H1 (cell line): ENCODE measurements around the gene WDR64. TPM values are rescaled to one million over a fixed set of nuclear protein-coding genes. Genes with fewer than 3 reads are reported as not detected.

Experiments used
- CTCF ChIA-PET: fragments of 300-600 bp; sonication (Branson Sonifier 250); formaldehyde crosslinking; loops from one replicate; lab custom pipeline; 2021; ENCODE audit not compliant: partially characterized antibody; lab: Charles Lee
- POLR2A ChIA-PET: fragments of 300-600 bp; sonication (Branson Sonifier 250); formaldehyde crosslinking; loops from one replicate; lab custom pipeline; 2021; ENCODE audit warnings: inconsistent platforms; ENCODE audit not compliant: partially characterized antibody; lab: Charles Lee
- DNase-seq, 2 experiments: peaks; one replicate each; pipeline versions ENCODE4 v3.0.0 to v3.0.0-alpha.2; 2010 to 2022; ENCODE audit warnings: low spot score in 2 of 2, low read depth in 1 of 2, mixed read lengths in 1 of 2
- FAIRE-seq: peaks from 2 replicates; lab custom pipeline; 2011; peaks lifted over from hg19 to GRCh38; lab: Jason Lieb, UNC
- H2AFZ ChIP-seq: 2 replicates; pipeline ENCODE4 v1.8.1; 2012; ENCODE audit warnings: low read length, inconsistent platforms
- H2AK5ac ChIP-seq: 2 replicates; pipeline ENCODE4 v1.6.1; 2013; ENCODE audit warnings: low read depth, low read length
- H2BK120ac ChIP-seq: replicated peaks from 2 replicates; pipeline ENCODE3; 2013; ENCODE audit warnings: low read depth, low read length, inconsistent platforms
- H2BK12ac ChIP-seq: 2 replicates; pipeline ENCODE4 v1.6.1; 2013; ENCODE audit warnings: low read depth, low read length
- H2BK15ac ChIP-seq: 2 replicates; pipeline ENCODE4 v1.6.1; 2013; ENCODE audit warnings: low read length
- H2BK20ac ChIP-seq: 2 replicates; pipeline ENCODE4 v1.6.1; 2013; ENCODE audit warnings: low read length
- H2BK5ac ChIP-seq: 2 replicates; pipeline ENCODE4 v1.6.1; 2013; ENCODE audit warnings: low read depth, low read length
- H3K14ac ChIP-seq: 2 replicates; pipeline ENCODE4 v1.6.1; 2013; ENCODE audit warnings: inconsistent platforms; ENCODE audit not compliant: insufficient read length
- H3K18ac ChIP-seq: 2 replicates; pipeline ENCODE4 v1.6.1; 2013; ENCODE audit warnings: low read length; ENCODE audit errors: extremely low read depth
- H3K23ac ChIP-seq: 2 replicates; pipeline ENCODE4 v1.6.1; 2013; ENCODE audit warnings: inconsistent platforms; ENCODE audit not compliant: insufficient read length
- H3K23me2 ChIP-seq: 2 replicates; pipeline ENCODE4 v1.6.1; 2013; ENCODE audit warnings: low read depth, low read length
- H3K27ac ChIP-seq: 2 replicates; pipeline ENCODE4 v1.6.1; 2011; ENCODE audit warnings: low read depth, low read length, inconsistent platforms
- H3K27me3 ChIP-seq, 4 experiments: replicated peaks in 1 of 4; 1 replicate in 1 of 4; 2 replicates in 3 of 4; pipeline versions ENCODE4 v1.6.1 to v1.8.1; 2011 to 2013; ENCODE audit warnings: low read length in 3 of 4, mild to moderate bottlenecking in 3 of 4, inconsistent platforms in 2 of 4, mixed read lengths in 2 of 4, moderate library complexity in 1 of 4; ENCODE audit not compliant: control insufficient read depth in 3 of 4, insufficient read depth in 3 of 4; ENCODE audit errors: extremely low read depth in 1 of 4
- H3K36me3 ChIP-seq, 4 experiments: 2 replicates each; pipeline versions ENCODE4 v1.6.1 to v1.8.1; 2011 to 2013; ENCODE audit warnings: mild to moderate bottlenecking in 4 of 4, low read length in 3 of 4, moderate library complexity in 2 of 4, control low read depth in 1 of 4, inconsistent platforms in 1 of 4; ENCODE audit not compliant: insufficient read depth in 4 of 4, control insufficient read depth in 2 of 4
- H3K4ac ChIP-seq: replicated peaks from 2 replicates; pipeline ENCODE3; 2013; ENCODE audit warnings: low read length, low read depth, mixed read lengths, inconsistent platforms; ENCODE audit not compliant: insufficient read length
- H3K4me1 ChIP-seq, 4 experiments: replicated peaks in 1 of 4; 1 replicate in 1 of 4; 2 replicates in 3 of 4; pipeline versions ENCODE4 v1.6.1 to v1.8.1; 2011 to 2013; ENCODE audit warnings: low read length in 3 of 4, inconsistent platforms in 2 of 4, mixed read lengths in 1 of 4; ENCODE audit not compliant: insufficient read depth in 4 of 4, control insufficient read depth in 3 of 4
- H3K4me2 ChIP-seq, 2 experiments: 2 replicates each; pipeline versions ENCODE4 v1.6.1 to v1.8.1; 2011 to 2013; ENCODE audit warnings: low read depth in 2 of 2, low read length in 2 of 2, control low read depth in 1 of 2, inconsistent platforms in 1 of 2, mild to moderate bottlenecking in 1 of 2; ENCODE audit not compliant: insufficient read depth in 1 of 2
- H3K4me3 ChIP-seq, 4 experiments: fragments of 200-600, 300-600 bp in 1 of 4; sonication (generic), shearing (Covaris generic), sonication (Bioruptor Twin) in 1 of 4; 2 replicates each; pipeline versions ENCODE4 v1.5.1 to v1.8.1; 2011 to 2016; ENCODE audit warnings: low read length in 4 of 4, low read depth in 3 of 4, control low read depth in 2 of 4, inconsistent platforms in 2 of 4, mild to moderate bottlenecking in 2 of 4, mixed read lengths in 1 of 4, moderate library complexity in 1 of 4; ENCODE audit not compliant: insufficient read depth in 2 of 4; ENCODE audit errors: extremely low read depth in 1 of 4
- H3K56ac ChIP-seq: replicated peaks from 2 replicates; pipeline ENCODE3; 2013; ENCODE audit warnings: low read depth, mild to moderate bottlenecking, mixed read lengths, low read length, inconsistent platforms; ENCODE audit not compliant: insufficient read length
- H3K79me1 ChIP-seq: 2 replicates; pipeline ENCODE4 v1.6.1; 2013; ENCODE audit warnings: low read depth, low read length, control low read depth
- H3K79me2 ChIP-seq, 2 experiments: 2 replicates each; pipeline versions ENCODE4 v1.6.1 to v1.8.1; 2012 to 2013; ENCODE audit warnings: low read length in 2 of 2, mild to moderate bottlenecking in 2 of 2, inconsistent platforms in 1 of 2; ENCODE audit not compliant: insufficient read depth in 2 of 2, control insufficient read depth in 1 of 2
- H3K9ac ChIP-seq, 4 experiments: replicated peaks in 1 of 4; 1 replicate in 1 of 4; 2 replicates in 3 of 4; pipeline versions ENCODE4 v1.6.1 to v1.8.1; 2011 to 2013; ENCODE audit warnings: low read depth in 3 of 4, low read length in 3 of 4, control low read depth in 2 of 4, mild to moderate bottlenecking in 2 of 4, moderate library complexity in 2 of 4, inconsistent platforms in 1 of 4; ENCODE audit errors: extremely low read depth in 1 of 4
- H3K9me3 ChIP-seq, 2 experiments: 2 replicates each; pipeline versions ENCODE4 v1.6.1 to v1.8.1; 2012 to 2013; ENCODE audit warnings: mild to moderate bottlenecking in 2 of 2, moderate library complexity in 2 of 2, control low read depth in 1 of 2, inconsistent platforms in 1 of 2, low read depth in 1 of 2, low read length in 1 of 2, mixed read lengths in 1 of 2; ENCODE audit not compliant: insufficient read depth in 2 of 2
- H4K20me1 ChIP-seq, 2 experiments: replicated peaks in 1 of 2; 2 replicates each; pipeline versions ENCODE3 to v1.8.1; 2011 to 2013; ENCODE audit warnings: inconsistent platforms in 2 of 2, low read length in 2 of 2, mild to moderate bottlenecking in 1 of 2; ENCODE audit not compliant: insufficient read depth in 2 of 2, control insufficient read depth in 1 of 2
- H4K5ac ChIP-seq: 2 replicates; pipeline ENCODE4 v1.6.1; 2013; ENCODE audit warnings: low read length, low read depth, mixed read lengths, inconsistent platforms; ENCODE audit not compliant: insufficient read length
- H4K8ac ChIP-seq: 2 replicates; pipeline ENCODE4 v1.8.0; 2013; ENCODE audit warnings: mild to moderate bottlenecking, moderate library complexity, low read length, inconsistent platforms; ENCODE audit not compliant: insufficient read depth; ENCODE audit errors: extremely low read depth
- H4K91ac ChIP-seq: replicated peaks from 2 replicates; pipeline ENCODE3; 2013; ENCODE audit warnings: low read length, mixed read lengths, inconsistent platforms; ENCODE audit not compliant: insufficient read length
- KDM1A ChIP-seq: fragments of 200-600, 300-600 bp; sonication (generic); IDR thresholded peaks from 2 replicates; pipeline ENCODE4 v1.7.1; 2016; ENCODE audit warnings: mild to moderate bottlenecking, low read length, borderline replicate concordance
- POLR2A ChIP-seq, 2 experiments: IDR thresholded peaks; 1 replicate in 1 of 2; 2 replicates in 1 of 2; pipeline ENCODE4 v1.6.1; 2011; ENCODE audit warnings: low read depth in 2 of 2, low read length in 2 of 2, mild to moderate bottlenecking in 2 of 2; ENCODE audit errors: control extremely low read depth in 1 of 2
- SP1 ChIP-seq: IDR thresholded peaks from 2 replicates; pipeline ENCODE4 v1.6.1; 2011; ENCODE audit warnings: low read depth, low read length
- SP4 ChIP-seq: IDR thresholded peaks from 2 replicates; pipeline ENCODE4 v1.6.1; 2012; ENCODE audit warnings: low read length, inconsistent platforms
- SRF ChIP-seq: IDR thresholded peaks from 2 replicates; pipeline ENCODE4 v1.6.1; 2011; ENCODE audit warnings: mild to moderate bottlenecking, low read depth, low read length, moderate library complexity
- TAF1 ChIP-seq: IDR thresholded peaks from 2 replicates; pipeline ENCODE4 v1.6.1; 2011; ENCODE audit warnings: mild to moderate bottlenecking, low read depth, low read length
- WGBS, 2 experiments: shearing (Covaris generic) in 1 of 2; methylation state at CpG; one replicate each; pipeline versions ENCODE4 v1.1.6 to v1.1.7; 2013 to 2015; ENCODE audit warnings: low lambda C conversion rate in 2 of 2, mixed read lengths in 2 of 2, inconsistent platforms in 1 of 2, low coverage in 1 of 2, missing lambda C conversion rate in 1 of 2; ENCODE audit not compliant: insufficient replicate concordance in 2 of 2, insufficient coverage in 1 of 2, insufficient read length in 1 of 2; ENCODE audit errors: extremely low coverage in 1 of 2, missing lambda C conversion rate in 1 of 2; 5-methylcytosine and 5-hydroxymethylcytosine counted together
- polyA plus RNA-seq, 7 experiments: library from polyadenylated mRNA; depleted of rRNA in 3 of 7; stranded (reverse) in 5 of 7; unstranded in 2 of 7; fragments of >200 nt in 5 of 7; fragments of 200-250 nt in 2 of 7; gene quantifications; 1 replicate in 5 of 7; 2 replicates in 1 of 7; 4 replicates in 1 of 7; pipeline versions ENCODE4 v1.2.1 to v1.2.3, GENCODE V29; 2011 to 2013; ENCODE audit warnings: missing spikeins in 2 of 7, mixed read lengths in 2 of 7
- total RNA-seq: library from RNA; stranded (reverse); fragmentation: NEBNext Ultra II Directional; extraction: Animal tissue kit (Norgen Biotek cat#: 25700); gene quantifications from 2 replicates; pipeline ENCODE4 v1.2.1, GENCODE V29; 2021
- TF ChIP-seq, protein P1 (sequence below): IDR thresholded peaks from 2 replicates; pipeline ENCODE4 v1.6.1; 2012; ENCODE audit warnings: inconsistent platforms

Gene WDR64
- total and polyA plus RNA-seq, 2 of the 8 experiments (the other 6 are each of a cell fraction or from before 2014, with no cell fraction given), result 0.02 TPM; not detected in 1

DNA sequence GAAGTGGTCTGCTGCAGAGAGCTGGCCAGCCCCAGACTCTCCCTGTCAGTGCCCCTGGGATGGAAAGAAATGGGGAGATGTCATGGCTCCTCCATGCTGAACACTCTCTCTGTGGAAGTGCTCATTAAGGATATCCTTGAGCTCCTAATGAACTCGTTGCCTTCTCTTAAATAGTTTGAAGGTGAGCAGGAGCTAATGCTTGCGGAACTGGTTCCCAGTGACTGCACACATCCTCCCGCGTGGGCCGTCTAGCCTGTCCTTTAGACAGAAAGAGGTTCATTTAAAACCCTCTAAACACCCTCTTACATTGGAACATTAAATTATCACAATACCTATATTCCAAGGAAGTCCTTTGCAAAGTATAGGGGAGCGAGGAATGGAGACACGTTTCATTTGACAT lies 5.9 kb upstream of the WDR64 start:
- Histone ChIP-seq H3K4me2 (no peak overlapping the region), H3K4ac (no peak overlapping the region), H4K5ac (no peak overlapping the region), H3K4me3 (no peak overlapping the region), H3K23me2 (no peaks in the 10 kb centered on the region), H2BK15ac (no peak overlapping the region), H2BK120ac (no peak overlapping the region), H3K18ac (no peak overlapping the region), H3K79me2 (no peaks in the 10 kb centered on the region), H2BK20ac (no peak overlapping the region), H3K23ac (no peak overlapping the region), H3K27me3 (no peaks in the 10 kb centered on the region), H3K56ac (no peak overlapping the region), H4K8ac (no peak overlapping the region), H3K9ac (no peak overlapping the region), H2AK5ac (no peak overlapping the region), H3K79me1 (no peaks in the 10 kb centered on the region), H2BK5ac (no peak overlapping the region), H3K9me3 (peaks cover 0 to 6% of the 10 kb centered on the region in 2 experiments; a peak in 1 of 4 replicates), H3K14ac (no peak overlapping the region), H3K4me1 (no peaks in the 10 kb centered on the region), H4K91ac (no peak overlapping the region), H4K20me1 (no peaks in the 10 kb centered on the region), H2AFZ (no peak overlapping the region), H3K36me3 (no peaks in the 10 kb centered on the region), H3K27ac (no peak overlapping the region), H2BK12ac (no peak overlapping the region)
- CTCF ChIA-PET, result interaction anchor here (0.6 to 1.6 kb wide), 2 partner anchors 17 to 268 kb away, joined by 3 read pairs; no protein-coding TSS in a partner anchor
- WGBS, 2 experiments, result 86% methylated on average over 7 of the region's 7 CpGs; no CpG with 5 or more reads in 1 of the 2 experiments
- POLR2A ChIA-PET, result no interaction called here
- DNase-seq (no peak), FAIRE-seq (no peak)
- no peak for TF ChIP-seq SP1
- no peak for TF ChIP-seq KDM1A
- no peak for TF ChIP-seq POLR2A (IDR thresholded peaks at IDR 0.05; ENCODE audit: control extremely low read depth in 1 of 2, low read depth in 2 of 2, low read length in 2 of 2)
- TF ChIP-seq SP4, result no peak
- TF ChIP-seq SRF, result no peak
- TF ChIP-seq TAF1, result no peak
- TF ChIP-seq, protein P1, sequence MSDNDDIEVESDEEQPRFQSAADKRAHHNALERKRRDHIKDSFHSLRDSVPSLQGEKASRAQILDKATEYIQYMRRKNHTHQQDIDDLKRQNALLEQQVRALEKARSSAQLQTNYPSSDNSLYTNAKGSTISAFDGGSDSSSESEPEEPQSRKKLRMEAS, result no peak
